HG02970 (cell line): ENCODE data around the gene KAT2A.
"Not testable (repeated sequence)": the region's sequence is repeated elsewhere in the genome, so short reads cannot be mapped to it uniquely, and the experiment has no call there.

Experiments used
- ATAC-seq: cut with Tn5 transposase; IDR thresholded peaks from one replicate; pipeline ENCODE4 v1.9.1; 2021; ENCODE audit warnings: mild to moderate bottlenecking, moderate library complexity, moderate number of reproducible peaks; ENCODE audit not compliant: unreplicated experiment, low FRiP score

KAT2A gene

DNA sequence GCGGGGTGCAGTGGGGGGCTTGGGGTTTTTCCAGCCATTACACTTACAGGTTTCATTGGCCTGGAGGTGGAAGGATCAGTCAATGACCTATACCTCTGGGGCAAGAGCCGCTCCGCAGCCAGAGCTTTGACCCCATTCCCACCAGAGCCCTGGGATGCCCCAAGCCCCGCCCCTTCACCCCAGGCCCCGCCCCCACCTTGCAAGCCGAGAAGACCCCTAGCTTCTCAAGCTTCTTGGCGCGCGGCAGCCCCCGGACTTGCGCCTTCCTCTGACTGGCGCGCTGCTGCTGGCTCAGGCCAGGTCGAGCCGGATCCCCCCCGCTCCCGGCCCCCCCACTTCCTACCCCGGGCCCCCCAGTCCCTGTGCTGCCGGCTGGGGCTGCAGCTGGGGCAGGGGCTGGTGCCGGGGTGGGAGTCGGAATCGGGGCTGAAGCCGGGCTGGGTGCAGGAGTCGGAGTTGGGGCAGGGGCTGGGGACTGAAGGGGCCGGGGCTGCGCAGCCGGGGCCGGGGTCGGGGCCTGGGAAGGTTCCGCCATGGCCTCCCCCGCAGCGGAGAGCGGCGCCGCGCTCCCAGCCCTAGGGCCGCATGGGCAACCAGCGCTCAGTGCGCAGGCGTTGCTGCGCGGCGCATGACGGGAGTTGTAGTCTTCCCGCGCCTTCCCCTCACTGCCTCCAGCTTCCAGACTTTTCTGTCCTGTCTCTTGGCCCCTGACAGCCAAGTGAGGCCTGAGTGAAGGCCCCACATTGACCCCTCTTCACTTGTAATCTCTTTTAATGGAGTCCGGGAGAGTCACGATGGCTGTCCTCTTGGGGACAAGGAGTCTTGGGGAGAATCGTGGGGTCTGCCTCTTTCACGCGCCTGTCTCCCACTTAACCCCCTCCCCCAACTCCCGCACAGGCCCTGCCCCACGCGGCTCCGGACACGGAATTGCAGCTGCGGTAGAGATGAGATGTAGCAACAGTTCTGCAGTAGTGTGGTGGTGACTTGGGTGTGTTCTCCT is at the start of gene KAT2A:
TSS of gene KAT2A (minus strand) at position 598 of the 1,000 bp plus-strand sequence. CDS start at position 535, 63 bp downstream.
- peak; percentile 64 for ATAC-seq

DNA sequence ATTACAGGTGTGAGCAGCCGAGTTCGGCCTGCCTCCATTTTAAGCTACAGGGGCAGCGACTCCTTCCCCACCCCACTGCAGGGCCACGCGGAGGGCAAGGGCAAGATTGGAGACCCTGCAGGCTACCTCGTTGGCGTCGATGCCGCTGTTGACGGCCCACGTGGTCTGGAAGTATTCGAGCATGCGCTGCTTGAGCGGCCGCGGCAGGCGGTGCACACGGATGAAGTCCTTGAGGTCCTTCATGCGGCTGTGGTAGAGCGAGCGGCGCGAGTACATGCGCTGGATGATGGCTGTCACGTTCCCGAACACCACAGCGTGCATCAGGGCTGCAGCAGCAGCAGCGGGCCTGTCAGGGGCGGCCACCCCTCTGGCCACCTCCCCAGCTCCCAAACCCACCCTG is 48.2 kb upstream of the KAT2A start:
- no peak for ATAC-seq

DNA sequence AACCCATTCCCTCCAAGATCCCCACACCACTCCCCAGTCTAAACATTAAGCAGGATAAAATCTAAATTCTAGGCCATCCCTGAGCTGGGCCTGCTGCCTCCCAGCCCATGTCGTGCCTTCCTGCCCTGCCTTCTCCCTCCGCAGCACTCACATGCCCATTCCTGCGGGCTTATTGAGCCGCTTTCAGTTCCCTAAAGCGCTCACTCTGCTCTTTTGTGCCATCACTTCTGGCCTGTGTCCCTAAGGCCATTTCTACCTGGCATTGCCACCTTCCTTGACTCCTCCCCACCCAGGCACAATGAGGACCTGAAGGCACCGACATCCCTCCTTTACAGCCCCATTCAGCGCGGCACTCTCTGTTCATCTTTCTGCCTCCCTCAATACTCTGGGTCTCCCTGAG is 46.6 kb upstream of the KAT2A start:
- ATAC-seq: no peak

DNA sequence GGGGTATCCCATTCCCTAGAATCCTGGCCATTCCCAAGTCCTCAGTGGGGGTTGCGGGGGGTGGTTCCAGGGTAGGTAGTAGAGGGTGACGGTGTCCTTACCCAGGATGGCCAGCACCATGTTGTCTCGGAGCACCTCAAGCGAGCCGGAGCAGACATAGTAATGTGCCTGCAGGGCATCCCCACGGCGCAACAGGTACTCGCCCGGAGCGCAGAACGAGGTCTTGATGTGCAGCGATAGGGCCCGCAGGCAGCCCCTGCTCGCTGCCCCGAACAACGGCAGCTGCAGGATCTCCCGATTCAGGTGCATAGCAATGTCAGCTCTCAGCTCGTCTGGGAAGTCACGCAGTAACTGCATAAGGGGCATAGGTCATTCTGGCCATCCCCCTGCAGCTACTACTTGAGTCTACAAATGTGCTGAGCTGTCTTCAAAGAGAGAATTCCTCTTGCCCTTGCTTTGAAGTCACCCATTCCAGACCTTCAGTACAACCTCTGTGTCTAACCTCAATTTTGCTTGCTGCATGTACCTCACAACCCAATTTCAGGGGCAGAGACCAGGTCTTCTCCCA is 45.1 kb upstream of the KAT2A start:
- no peak for ATAC-seq

DNA sequence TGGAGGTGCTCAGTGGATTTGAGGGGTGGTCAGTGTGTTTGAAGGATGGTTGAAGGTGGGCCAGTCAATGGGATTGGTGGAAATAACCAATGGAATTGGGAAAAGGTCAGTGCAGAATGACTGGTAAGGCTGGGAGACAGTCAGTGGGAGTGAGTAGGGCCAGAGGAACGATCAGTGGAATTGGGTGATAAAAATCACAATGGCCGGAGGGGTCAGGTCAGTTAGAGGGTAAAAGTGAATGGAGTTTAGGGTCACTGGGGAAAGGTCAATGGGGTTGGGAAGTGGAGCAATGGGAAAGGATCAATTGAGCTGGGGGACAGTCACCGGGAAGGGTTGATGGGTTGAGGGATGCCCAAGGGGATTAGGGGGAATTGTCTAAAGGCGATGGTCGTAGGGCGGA is 44.6 kb upstream of the KAT2A start:
- ATAC-seq: no peak

DNA sequence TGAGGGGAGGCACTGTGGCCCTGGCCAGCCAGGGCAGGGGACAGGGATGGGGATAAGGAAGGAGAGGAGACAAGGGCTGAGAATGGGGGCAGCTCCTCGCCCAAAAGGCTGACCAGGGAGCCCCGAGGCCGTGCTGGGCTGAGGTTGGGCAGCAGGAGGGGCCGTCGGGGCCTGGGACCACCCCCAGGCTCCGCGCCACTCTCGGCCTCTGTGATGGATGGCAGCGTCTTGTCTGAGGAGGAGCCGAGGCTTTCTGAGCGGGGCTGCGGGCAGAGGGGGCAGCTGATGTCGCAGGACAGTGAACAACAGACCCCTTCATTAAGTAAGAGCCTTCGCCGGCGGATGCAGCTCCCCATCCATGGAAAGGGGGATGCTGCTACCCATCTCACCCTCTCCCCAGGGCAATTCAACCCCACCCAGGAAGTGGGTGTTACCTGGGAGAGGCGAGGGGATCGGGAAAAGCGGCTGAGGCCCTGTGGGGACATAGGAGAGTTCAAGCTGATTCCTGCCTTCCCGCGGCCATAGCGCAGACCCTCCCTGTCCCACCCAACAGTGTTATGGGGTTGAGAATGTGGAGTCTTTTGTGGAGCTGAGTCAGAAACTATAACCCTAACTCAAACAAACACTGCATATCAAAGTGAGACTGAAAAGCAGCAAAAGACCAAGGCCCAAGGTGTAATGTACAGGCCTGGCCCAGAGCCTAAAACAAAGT is 42.7 kb upstream of the KAT2A start:
- ATAC-seq: no peak

DNA sequence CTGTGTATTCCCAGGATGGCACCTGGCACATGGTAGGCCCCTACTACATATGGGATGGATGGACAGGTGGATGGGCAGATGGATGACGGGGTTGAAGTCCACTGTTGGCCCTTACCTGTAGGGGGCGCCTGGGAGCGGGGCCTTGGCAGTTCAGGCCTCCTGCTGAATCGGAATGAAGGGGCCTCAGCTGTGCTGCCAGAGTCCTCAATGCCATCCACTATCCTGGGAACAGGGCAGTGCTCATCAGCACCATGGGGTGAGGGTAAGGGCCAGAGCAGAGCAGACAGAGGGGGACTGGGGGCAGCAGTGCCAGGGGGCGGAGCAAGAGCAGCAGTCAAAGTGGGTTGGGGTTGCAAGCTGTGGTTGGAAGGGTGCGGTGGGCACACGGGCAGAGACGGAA is 41.9 kb upstream of the KAT2A start:
- no peak for ATAC-seq

DNA sequence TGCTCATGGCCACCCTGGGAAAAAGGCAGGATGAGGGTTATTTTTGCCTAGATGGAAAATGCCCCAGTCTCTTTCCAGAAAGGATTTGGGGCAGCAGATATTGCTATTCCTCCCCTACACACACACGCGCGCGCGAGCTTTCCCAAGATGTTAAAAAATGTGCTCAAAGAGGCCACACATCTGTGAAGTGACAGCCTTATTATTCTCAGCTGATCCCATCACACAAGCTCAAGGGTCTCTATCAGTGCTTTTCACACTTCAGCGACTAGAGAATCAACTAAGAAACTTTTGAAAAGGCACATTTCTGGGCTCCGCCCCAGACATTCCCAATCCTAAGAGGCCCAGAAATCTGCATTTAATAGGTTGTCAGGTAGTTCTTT is 39.4 kb upstream of the KAT2A start:
- ATAC-seq: no peak

DNA sequence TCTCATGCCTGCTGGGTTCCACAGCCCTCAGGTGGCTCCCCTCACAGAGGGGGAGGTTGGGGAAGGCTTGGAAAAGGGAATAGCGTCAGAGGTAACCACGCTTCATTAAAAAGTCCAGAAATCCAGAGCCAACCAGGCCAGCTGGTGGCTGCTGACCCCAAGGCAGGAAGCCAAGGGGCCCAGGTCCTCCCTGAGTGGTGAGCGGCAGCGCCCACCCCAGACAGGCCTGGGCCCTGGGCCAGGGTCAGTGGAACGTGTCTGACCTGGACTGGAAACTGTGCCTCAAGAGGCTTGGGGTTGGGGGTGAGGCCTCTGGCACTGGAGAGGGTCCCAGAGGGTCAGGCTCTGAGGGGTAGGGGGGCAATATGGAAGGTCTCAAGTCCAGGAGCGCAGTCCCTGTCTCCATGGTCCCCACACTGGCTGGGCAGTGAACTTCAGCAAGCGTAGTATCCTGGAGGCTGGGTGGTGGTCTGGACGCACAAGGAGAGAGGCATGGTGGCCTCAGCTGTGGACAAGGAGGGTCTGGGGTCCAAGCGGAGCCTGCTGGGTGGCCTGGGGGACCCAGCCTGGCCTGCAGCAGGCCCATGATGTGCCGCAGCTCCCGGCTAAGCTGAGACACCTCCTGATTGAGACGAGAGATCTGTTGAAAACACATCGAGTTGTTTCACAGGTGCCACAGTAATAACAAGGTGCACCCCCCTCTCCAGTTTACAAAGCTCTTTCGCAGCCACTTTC is 38.8 kb upstream of the KAT2A start:
- ATAC-seq: no peak

DNA sequence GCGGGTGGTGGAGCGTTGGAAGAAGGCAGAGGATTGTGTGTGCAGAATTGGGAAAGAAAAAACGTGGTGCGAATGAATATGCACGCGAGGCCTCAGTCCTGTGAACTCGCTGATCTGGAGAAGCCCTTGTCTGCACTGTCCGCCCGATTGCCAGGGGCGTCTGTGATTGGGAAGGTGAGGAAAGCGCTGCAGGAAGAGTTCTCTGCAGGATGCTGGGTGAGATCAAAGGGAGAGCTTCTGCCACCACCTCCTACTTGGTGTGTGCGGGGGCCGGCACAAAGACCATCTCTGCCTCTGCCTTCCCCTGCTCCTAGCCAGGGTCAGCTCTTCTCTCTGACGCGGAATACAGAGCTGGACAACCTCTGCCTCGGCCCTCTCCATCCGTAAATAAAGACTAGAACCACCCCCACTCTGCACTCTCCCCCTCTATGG is 34.5 kb upstream of the KAT2A start:
- no peak for ATAC-seq

DNA sequence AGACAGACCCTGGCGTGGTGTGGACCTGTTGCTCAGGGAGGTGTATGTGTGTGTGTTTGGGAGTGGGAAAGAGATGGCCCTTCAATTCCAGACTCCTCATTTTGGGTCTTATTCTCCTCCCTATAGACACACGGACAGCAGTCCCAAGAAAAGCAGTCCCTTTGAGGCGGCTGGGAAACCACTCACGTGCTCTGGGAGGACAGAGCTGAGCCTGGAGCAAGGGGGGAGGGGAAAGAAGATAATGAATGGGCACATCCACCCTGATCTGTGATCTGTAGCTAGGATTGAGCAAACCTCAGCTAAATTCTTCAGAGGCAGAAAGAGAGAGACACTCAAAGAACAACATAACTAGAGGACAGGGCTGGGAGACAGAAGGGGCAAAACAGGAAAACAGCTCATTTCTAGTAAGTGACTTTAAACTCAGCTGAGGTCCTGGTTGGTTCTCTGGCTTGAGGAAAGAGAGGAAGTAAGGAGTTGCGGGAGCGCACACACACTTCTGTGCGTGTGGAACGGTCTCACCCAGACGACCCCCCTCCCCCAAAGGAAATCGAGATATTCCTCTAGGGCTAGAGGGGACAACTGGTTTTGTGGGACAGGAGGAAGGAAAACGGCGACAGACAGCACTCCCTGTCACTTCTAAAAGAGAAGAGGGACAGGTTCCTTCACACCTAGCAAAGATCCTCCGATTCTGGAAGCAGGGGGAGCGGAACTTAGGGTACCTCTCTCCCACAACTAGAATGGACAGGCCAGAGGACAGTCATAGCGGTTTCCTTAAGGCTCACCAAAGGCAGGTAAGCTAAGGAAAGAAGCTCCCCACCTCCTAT is 33.0 kb upstream of the KAT2A start:
- ATAC-seq: no peak

DNA sequence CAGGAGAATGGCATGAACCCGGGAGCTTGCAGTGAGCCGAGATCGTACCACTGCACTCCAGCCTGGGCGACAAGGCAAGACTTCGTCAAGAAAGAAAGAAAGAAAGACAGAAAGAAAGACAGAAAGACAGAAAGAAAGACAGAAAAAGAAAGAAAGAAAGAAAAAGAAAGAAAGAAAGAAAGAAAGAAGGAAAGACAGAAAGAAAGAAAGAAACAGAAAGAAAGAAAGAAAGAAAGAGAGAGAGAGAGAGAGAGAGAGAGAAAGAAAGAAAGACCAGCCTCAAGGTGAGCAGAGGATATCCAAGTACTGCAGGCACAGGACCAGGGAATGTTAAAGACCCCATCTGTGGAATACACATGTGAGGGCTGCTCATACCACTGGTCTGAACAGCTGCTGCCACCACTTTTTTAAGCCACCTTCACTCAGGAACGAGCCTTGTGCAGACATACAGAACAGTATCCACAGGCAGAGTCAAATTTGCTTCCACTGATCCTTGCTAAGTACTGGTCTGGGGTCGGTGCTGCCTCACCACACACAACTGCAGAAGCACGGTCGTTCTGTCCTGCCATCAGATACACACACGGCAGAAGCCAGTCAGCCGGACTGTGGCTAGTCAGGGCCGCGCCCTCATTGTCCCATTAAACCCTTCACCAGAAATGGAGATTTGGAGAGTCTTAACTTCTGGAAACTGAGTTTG is 25.9 kb upstream of the KAT2A start:
- ATAC-seq: no peak

DNA sequence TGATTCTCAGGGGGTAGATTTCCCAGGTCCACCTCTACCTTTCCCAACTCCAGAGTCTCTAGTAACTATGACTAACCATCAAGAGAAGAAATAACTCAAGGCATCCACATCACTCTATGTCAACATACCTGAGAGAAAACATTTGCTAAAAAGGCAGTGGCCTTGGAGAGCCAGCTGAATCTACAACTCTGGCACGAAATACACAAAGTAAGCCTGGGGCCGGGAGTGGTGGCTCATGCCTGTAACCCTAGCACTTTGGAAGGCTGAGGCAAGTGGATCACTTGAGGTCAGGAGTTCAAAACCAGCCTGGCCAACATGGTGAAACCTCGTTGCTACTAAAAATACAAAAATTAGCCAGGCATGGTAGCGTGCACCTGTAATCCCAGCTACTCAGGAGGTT is 22.0 kb upstream of the KAT2A start:
- ATAC-seq: not testable (repeated sequence)

DNA sequence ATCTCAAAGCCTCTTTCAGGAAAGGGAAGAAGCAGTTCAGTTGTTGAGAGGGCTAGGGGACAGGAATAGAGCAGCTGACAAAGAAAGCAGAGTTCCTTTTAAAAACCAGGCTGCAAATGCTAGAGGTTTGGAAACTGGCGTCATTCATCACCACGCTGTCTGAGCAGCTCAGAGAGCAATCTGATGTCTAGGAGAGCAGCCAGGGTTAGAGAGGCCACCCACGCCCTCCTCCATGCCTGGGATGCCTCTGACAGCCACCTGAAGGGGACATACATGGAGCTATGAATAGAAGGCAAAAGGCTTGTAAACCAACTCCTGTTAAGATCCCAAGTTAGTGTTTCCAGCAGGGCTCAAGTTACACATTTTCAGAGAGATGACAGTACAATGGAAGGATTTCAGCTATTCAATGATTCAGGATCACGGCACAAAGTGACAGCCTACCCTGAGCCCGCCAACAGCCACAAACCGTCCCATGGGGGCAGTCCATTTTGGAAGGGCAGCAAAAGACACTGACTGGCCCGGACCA is 21.3 kb upstream of the KAT2A start:
- no peak for ATAC-seq

DNA sequence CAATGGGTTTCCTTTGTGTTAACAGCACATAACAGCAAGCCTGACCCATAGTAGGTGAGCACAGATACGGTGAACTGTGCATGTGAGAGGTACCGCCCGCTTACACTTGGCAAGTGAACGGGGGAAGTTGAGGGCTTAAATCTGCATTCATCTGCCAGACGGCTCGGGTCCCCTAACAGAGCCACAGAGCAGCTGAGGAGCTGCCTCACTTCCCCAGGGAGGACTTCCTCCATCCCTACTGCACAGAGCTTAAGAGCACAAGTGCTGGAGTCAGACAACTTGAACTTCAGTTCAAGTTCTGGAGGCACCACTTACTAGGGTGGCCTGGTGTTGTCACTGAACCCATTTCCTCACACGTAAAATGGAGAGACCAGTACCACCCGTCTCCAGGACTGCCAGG is 20.2 kb upstream of the KAT2A start:
- no peak for ATAC-seq

DNA sequence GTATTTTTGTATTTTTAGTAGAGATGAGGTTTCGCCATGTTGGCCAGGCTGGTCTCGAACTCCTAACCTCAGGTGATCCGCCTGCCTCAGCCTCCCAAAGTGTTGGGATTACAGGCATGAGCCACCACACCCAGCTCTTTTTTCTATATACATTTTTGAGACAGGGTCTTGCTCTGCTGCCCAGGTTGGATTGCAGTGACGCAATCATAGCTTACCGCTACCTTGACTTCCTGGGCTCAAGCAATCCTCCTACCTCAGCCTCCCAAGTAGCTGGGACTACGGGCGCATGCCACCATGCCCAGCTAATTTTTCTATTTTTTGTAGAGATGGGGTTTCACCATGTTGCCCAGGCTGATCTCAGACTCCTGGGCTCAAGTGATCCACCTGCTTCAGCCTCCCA is 19.5 kb upstream of the KAT2A start:
- ATAC-seq: not testable (repeated sequence)

DNA sequence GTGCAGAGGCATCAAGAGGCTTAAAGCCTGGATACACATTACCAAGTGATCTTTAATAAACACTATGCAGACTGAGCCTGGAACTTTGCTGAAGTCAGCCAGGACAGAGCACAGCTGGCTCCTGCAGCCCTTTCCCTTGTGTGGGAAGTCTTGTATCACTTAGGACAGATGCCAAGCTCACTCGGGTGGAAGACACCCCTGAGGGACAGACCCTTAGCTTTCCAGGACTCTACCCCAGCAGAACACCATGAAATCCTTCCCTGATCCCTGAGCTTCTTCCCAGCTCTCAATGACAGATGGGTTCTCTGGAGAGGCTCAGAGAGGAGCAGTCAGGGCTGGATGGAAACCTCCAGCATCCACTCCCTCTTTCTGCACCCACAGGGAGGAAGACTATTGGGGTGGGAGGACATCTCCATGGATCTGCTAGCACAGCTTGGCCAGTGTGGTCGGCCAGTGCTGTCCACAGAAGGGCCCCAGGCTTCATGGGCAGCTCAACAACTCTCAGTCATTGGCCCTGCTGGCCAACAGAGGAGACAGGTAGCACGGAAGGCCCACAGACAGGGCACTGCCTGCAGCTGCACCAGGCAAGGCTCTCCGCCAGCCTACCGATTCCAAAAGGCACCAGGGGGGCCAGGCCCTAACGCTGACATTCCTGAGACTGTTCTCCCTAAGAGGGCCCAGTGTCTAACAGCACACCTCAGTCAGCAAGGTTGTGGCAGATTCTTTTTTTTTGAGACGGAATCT is 17.8 kb upstream of the KAT2A start:
- no peak for ATAC-seq

DNA sequence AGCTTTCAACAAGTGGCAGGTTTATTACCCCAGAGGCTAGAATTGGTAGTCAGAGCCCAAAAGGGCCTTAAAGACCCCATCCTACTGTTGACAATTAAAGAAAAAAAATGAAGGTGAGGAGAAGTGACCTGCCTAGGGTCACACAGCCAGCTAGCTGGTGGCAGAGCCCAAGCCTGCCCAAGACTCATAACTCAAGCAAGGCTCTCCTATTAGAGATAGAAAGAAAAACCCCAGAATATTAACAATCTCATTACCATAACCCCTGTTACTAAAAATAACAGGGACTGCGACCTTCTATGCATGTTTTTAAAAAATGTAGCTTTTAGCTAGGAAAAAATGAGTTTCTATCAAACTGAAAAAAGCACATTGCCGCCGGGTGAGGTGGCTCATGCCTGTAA is 15.5 kb upstream of the KAT2A start:
- ATAC-seq: no peak
